HG02884 (cell line): Measurements from ENCODE around the gene ZNF740.
"Not testable (repeated sequence)": the region's sequence is repeated elsewhere in the genome, so short reads cannot be mapped to it uniquely, and the experiment has no call there.

Experiments
- ATAC-seq: cut with Tn5 transposase; IDR thresholded peaks from one replicate; pipeline ENCODE4 v1.9.1; 2021; ENCODE audit warnings: mild to moderate bottlenecking, moderate library complexity; ENCODE audit not compliant: unreplicated experiment

ZNF740 gene

GRCh38 chr12:53172352-53172751, 8.2 kb upstream of the ZNF740 start:
- ATAC-seq: no peak

GRCh38 chr12:53173085-53173715, 7.3 kb upstream of the ZNF740 start:
- ATAC-seq: no peak

- ATAC-seq: no peak
Observed at GRCh38 chr12:53174881-53175491, 5.5 kb upstream of the ZNF740 start.

- ATAC-seq: no peak
Observed at GRCh38 chr12:53176750-53177149, 3.8 kb upstream of the ZNF740 start.

- not testable (repeated sequence) for ATAC-seq
Observed at GRCh38 chr12:53177447-53177846, 3.1 kb upstream of the ZNF740 start.

GRCh38 chr12:53178803-53179202, 1.7 kb upstream of the ZNF740 start:
- ATAC-seq: not testable (repeated sequence)

- ATAC-seq: peak; percentile 5
Observed at GRCh38 chr12:53179687-53180219, 769 bp upstream of the ZNF740 start.

- ATAC-seq: peak; percentile 41
Observed at GRCh38 chr12:53180931-53181645, 566 bp downstream of the ZNF740 start.

GRCh38 chr12:53181935-53182334, 1.4 kb downstream of the ZNF740 start:
- ATAC-seq: no peak

GRCh38 chr12:53182903-53183302, 2.4 kb downstream of the ZNF740 start:
- ATAC-seq: no peak

- ATAC-seq: no peak
Observed at GRCh38 chr12:53184828-53185227, 4.3 kb downstream of the ZNF740 start.

GRCh38 chr12:53185582-53186153, 5.1 kb downstream of the ZNF740 start:
- ATAC-seq: no peak

- ATAC-seq: no peak
Observed at GRCh38 chr12:53186745-53187144, 6.2 kb downstream of the ZNF740 start.

GRCh38 chr12:53187145-53187899, 6.8 kb downstream of the ZNF740 start:
- no peak for ATAC-seq

- no peak for ATAC-seq
Observed at GRCh38 chr12:53190108-53190729, 9.7 kb downstream of the ZNF740 start.

- no peak for ATAC-seq
Observed at GRCh38 chr12:53191096-53191884, 10.8 kb downstream of the ZNF740 start.

GRCh38 chr12:53191885-53192530, 11.5 kb downstream of the ZNF740 start:
- no peak for ATAC-seq

GRCh38 chr12:53192531-53193021, 12.1 kb downstream of the ZNF740 start:
- no peak for ATAC-seq

- no peak for ATAC-seq
Observed at GRCh38 chr12:53193040-53193439, 12.5 kb downstream of the ZNF740 start.
